Esophagus muscularis mucosa (tissue), 4 donors: ENCODE measurements around the gene CDKN2B-AS1.

Experiments used
- EP300 ChIP-seq: sonication (generic); formaldehyde crosslinking; IDR thresholded peaks from one replicate; pipeline ENCODE4 v1.6.1; 2017; ENCODE audit warnings: antibody characterized with exemption
- POLR2A ChIP-seq: fragments of 450-650 bp; IDR thresholded peaks from one replicate; pipeline ENCODE4 v1.6.1; 2017; ENCODE audit warnings: antibody characterized with exemption, moderate library complexity, mild to moderate bottlenecking, low read depth
- POLR2AphosphoS5 ChIP-seq, 2 donors: sonication (generic); formaldehyde crosslinking; IDR thresholded peaks; one replicate each; pipeline ENCODE4 v1.6.1; 2017; ENCODE audit warnings: antibody characterized with exemption in 2 of 2
- TF ChIP-seq, protein P1 (sequence below), 3 experiments: fragments of 200-600 bp in 2 of 3; fragments of 450-650 bp in 1 of 3; sonication (generic) in 2 of 3; IDR thresholded peaks; one replicate each; pipeline ENCODE4 v1.5.1; 2017 to 2019; ENCODE audit warnings: antibody characterized with exemption in 3 of 3, mild to moderate bottlenecking in 2 of 3, moderate library complexity in 1 of 3

DNA sequence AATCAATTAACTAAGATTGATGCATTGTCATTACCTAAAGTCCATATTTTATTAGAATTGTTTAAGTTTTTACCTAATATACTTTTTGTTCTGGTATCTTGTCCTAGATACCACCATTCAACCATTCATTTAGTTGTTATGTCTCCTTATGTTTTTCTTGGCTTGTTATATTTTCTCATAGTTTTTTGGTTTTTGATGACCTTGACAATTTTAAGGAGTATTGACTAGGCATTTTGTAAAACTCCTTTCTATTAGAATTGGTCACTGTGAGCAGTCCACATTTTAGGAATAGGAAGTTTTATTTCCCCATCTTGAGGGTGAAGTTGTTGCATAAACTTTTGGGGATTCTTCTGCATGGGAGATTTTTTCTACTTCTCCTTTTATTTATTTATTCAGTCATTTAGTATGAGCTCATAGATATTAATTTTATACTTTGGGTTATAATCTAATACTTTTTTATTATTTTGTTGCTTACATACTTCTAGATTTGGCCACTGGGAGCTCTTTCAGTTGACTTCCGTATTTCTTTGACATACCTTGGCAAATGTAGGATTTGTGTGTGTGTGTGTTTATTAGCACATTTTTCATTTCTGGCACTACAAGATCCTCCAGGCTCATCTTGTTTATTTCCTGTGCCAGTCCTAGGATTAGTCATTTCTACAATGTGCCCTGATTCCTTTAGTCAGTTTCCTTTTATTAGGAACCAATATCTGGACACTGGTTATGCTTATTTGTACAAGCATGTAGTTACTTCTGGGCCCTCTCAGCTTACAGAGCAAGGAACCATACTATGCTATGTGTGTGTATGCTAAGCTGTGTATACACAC, 149.4 kb downstream of the CDKN2B-AS1 start:
- no peak for TF ChIP-seq POLR2AphosphoS5 (IDR thresholded peaks at IDR 0.05)
- TF ChIP-seq, protein P1, sequence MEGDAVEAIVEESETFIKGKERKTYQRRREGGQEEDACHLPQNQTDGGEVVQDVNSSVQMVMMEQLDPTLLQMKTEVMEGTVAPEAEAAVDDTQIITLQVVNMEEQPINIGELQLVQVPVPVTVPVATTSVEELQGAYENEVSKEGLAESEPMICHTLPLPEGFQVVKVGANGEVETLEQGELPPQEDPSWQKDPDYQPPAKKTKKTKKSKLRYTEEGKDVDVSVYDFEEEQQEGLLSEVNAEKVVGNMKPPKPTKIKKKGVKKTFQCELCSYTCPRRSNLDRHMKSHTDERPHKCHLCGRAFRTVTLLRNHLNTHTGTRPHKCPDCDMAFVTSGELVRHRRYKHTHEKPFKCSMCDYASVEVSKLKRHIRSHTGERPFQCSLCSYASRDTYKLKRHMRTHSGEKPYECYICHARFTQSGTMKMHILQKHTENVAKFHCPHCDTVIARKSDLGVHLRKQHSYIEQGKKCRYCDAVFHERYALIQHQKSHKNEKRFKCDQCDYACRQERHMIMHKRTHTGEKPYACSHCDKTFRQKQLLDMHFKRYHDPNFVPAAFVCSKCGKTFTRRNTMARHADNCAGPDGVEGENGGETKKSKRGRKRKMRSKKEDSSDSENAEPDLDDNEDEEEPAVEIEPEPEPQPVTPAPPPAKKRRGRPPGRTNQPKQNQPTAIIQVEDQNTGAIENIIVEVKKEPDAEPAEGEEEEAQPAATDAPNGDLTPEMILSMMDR (IDR thresholded peaks at IDR 0.05) = no peak
- no peak for TF ChIP-seq POLR2A
- no peak for TF ChIP-seq EP300
